WTC11 (cell line): ENCODE results near the gene MANF. TPM values are rescaled to one million over a fixed set of nuclear protein-coding genes. Genes with fewer than 3 reads are reported as not detected.

Experiments used
- ATAC-seq: fragments of 200-7000 bp; cut with Tn5 transposase; 2 replicates; pipeline ENCODE4 v1.10.0; 2021; ENCODE audit warnings: mild to moderate bottlenecking, moderate library complexity
- CTCF ChIA-PET: fragments of 300-600 bp; sonication (Branson Sonifier 250); formaldehyde crosslinking; loops from one replicate; lab custom pipeline; 2021; ENCODE audit warnings: antibody characterized with exemption; lab: Charles Lee
- POLR2A ChIA-PET: fragments of 350-600 bp; sonication (Branson Sonifier 250); formaldehyde crosslinking; loops from one replicate; lab custom pipeline; 2021; ENCODE audit warnings: antibody characterized with exemption; lab: Charles Lee
- DNase-seq: peaks from one replicate; pipeline ENCODE4 v3.0.0; 2021; ENCODE audit warnings: low spot score
- H3K27ac Mint-ChIP-seq: 2 replicates; pipeline ENCODE4 v1.8.0; 2021; ENCODE audit warnings: mixed read lengths
- H3K27me3 Mint-ChIP-seq: 2 replicates; pipeline ENCODE4 v1.8.0; 2021; ENCODE audit warnings: low read depth, mild to moderate bottlenecking, moderate library complexity, mixed read lengths
- H3K36me3 Mint-ChIP-seq: 2 replicates; pipeline ENCODE4 v1.8.0; 2021; ENCODE audit warnings: mixed read lengths
- H3K4me1 Mint-ChIP-seq: 2 replicates; pipeline ENCODE4 v1.8.0; 2022; ENCODE audit warnings: mixed read lengths
- H3K4me3 Mint-ChIP-seq: 2 replicates; pipeline ENCODE4 v1.8.0; 2021; ENCODE audit warnings: mild to moderate bottlenecking, moderate library complexity, mixed read lengths
- H3K9me3 Mint-ChIP-seq: 2 replicates; pipeline ENCODE4 v1.8.0; 2021; ENCODE audit warnings: mixed read lengths
- ATF1 ChIP-seq: sonication (generic); formaldehyde crosslinking; IDR thresholded peaks from 2 replicates; pipeline ENCODE4 v1.8.1; 2023; ENCODE audit warnings: mild to moderate bottlenecking, moderate library complexity, missing genetic modification reagents
- ATF6 ChIP-seq: sonication (generic); formaldehyde crosslinking; IDR thresholded peaks from 2 replicates; pipeline ENCODE4 v1.8.1; 2023; ENCODE audit warnings: mild to moderate bottlenecking, missing genetic modification reagents
- ESRRA ChIP-seq: sonication (generic); formaldehyde crosslinking; IDR thresholded peaks from 2 replicates; pipeline ENCODE4 v1.8.1; 2022; ENCODE audit warnings: mild to moderate bottlenecking, missing genetic modification reagents, borderline replicate concordance
- FOXK1 ChIP-seq: sonication (generic); formaldehyde crosslinking; IDR thresholded peaks from 2 replicates; pipeline ENCODE4 v1.8.0; 2022; ENCODE audit warnings: mild to moderate bottlenecking, moderate library complexity, missing genetic modification reagents
- GRHL2 ChIP-seq: fragments of 250-450 bp; sonication (Bioruptor Pico); IDR thresholded peaks from 2 replicates; pipeline ENCODE4 v1.8.0; 2022; ENCODE audit warnings: mild to moderate bottlenecking, moderate library complexity; ENCODE audit not compliant: insufficient replicate concordance, severe bottlenecking
- HMGA2 ChIP-seq: fragments of 250-450 bp; sonication (Bioruptor Pico); IDR thresholded peaks from 2 replicates; pipeline ENCODE4 v1.4.0; 2021; ENCODE audit warnings: mild to moderate bottlenecking, moderate library complexity
- KAT7 ChIP-seq: sonication (generic); formaldehyde crosslinking; IDR thresholded peaks from 2 replicates; pipeline ENCODE4 v1.8.1; 2023; ENCODE audit warnings: missing genetic modification reagents, mild to moderate bottlenecking, borderline replicate concordance
- MLX ChIP-seq: sonication (generic); formaldehyde crosslinking; IDR thresholded peaks from 2 replicates; pipeline ENCODE4 v1.8.1; 2023; ENCODE audit warnings: mild to moderate bottlenecking, missing genetic modification reagents, moderate library complexity
- MYBL2 ChIP-seq: sonication (generic); formaldehyde crosslinking; IDR thresholded peaks from 2 replicates; pipeline ENCODE4 v1.8.1; 2023; ENCODE audit warnings: mild to moderate bottlenecking, moderate library complexity, missing genetic modification reagents
- NFE2L1 ChIP-seq: sonication (generic); formaldehyde crosslinking; IDR thresholded peaks from 2 replicates; pipeline ENCODE4 v1.8.1; 2023; ENCODE audit warnings: missing genetic modification reagents
- PREB ChIP-seq: sonication (generic); formaldehyde crosslinking; IDR thresholded peaks from 2 replicates; pipeline ENCODE4 v1.8.1; 2022; ENCODE audit warnings: mild to moderate bottlenecking, missing genetic modification reagents, moderate library complexity, borderline replicate concordance
- RELA ChIP-seq: sonication (generic); formaldehyde crosslinking; IDR thresholded peaks from 2 replicates; pipeline ENCODE4 v1.8.1; 2022; ENCODE audit warnings: missing genetic modification reagents, mild to moderate bottlenecking, borderline replicate concordance
- SOX15 ChIP-seq: fragments of 250-450 bp; sonication (Bioruptor Pico); IDR thresholded peaks from 2 replicates; pipeline ENCODE4 v1.9.0; 2021; ENCODE audit warnings: mild to moderate bottlenecking
- USF1 ChIP-seq: sonication (generic); formaldehyde crosslinking; IDR thresholded peaks from 2 replicates; pipeline ENCODE4 v1.8.0; 2022; ENCODE audit warnings: mild to moderate bottlenecking, missing genetic modification reagents
- USF2 ChIP-seq: sonication (generic); formaldehyde crosslinking; IDR thresholded peaks from 2 replicates; pipeline ENCODE4 v1.8.1; 2023; ENCODE audit warnings: mild to moderate bottlenecking, missing genetic modification reagents, moderate library complexity
- ZMAT4 ChIP-seq: fragments of 250-450 bp; sonication (Bioruptor Pico); IDR thresholded peaks from 2 replicates; pipeline ENCODE4 v1.9.0; 2021; ENCODE audit warnings: mild to moderate bottlenecking
- ZNF416 ChIP-seq: fragments of 250-450 bp; sonication (Bioruptor Pico); IDR thresholded peaks from 2 replicates; pipeline ENCODE4 v1.9.0; 2021; ENCODE audit warnings: mild to moderate bottlenecking, inconsistent platforms
- ZNF423 ChIP-seq: fragments of 250-450 bp; sonication (Bioruptor Pico); IDR thresholded peaks from 2 replicates; pipeline ENCODE4 v2.1.2; 2022; ENCODE audit warnings: mild to moderate bottlenecking, moderate library complexity
- total RNA-seq: library from RNA; stranded (reverse); gene quantifications from 3 replicates; pipeline ENCODE4 v1.2.3, GENCODE V29; 2021

The MANF gene
- total RNA-seq, 1 experiment from 2014 or later, result 121 TPM

GRCh38 chr3:51355891-51356578, 29.1 kb upstream of the MANF start (continued):
- TF ChIP-seq USF1 (CRISPR knock-in tag), result no peak
- TF ChIP-seq, all 79 proteins: peak for 0

GRCh38 chr3:51357856-51358255, 27.2 kb upstream of the MANF start:
- ATAC-seq, result no peak
- Mint-ChIP-seq H3K9me3 (no peaks in the 10 kb centered on the region), H3K36me3 (no peaks in the 10 kb centered on the region)
- TF ChIP-seq MLX (CRISPR knock-in tag), result no peak
- no peak for TF ChIP-seq USF1 (CRISPR knock-in tag)
- TF ChIP-seq NFE2L1 (CRISPR knock-in tag), result no peak
- no peak for TF ChIP-seq RELA (CRISPR knock-in tag)
- no peak for TF ChIP-seq KAT7 (CRISPR knock-in tag)
- no peak for TF ChIP-seq ESRRA
- TF ChIP-seq ATF6, result no peak
- no peak for TF ChIP-seq USF2
- TF ChIP-seq ATF1, result no peak
- no peak for TF ChIP-seq ZNF423 (CRISPR knock-in tag)
- TF ChIP-seq MYBL2, result no peak
- TF ChIP-seq FOXK1 (CRISPR knock-in tag), result no peak
- TF ChIP-seq GRHL2 (CRISPR knock-in tag), result no peak
- no peak for TF ChIP-seq SOX15 (CRISPR knock-in tag)
- no peak for TF ChIP-seq PREB (CRISPR knock-in tag)
- TF ChIP-seq ZMAT4 (CRISPR knock-in tag), result no peak
- no peak for TF ChIP-seq ZNF416
- TF ChIP-seq HMGA2 (CRISPR knock-in tag), result no peak
- TF ChIP-seq, all 79 proteins: peak for 0
- H3K27ac Mint-ChIP-seq, result no peak overlapping the region
- no peak overlapping the region for H3K4me3 Mint-ChIP-seq
- ChIA-PET POLR2A (no interaction called here), CTCF (no interaction called here)
- H3K27me3 Mint-ChIP-seq, result no peaks in the 10 kb centered on the region; the same call in 1 of the 2 replicates
- DNase-seq, result no peak
- H3K4me1 Mint-ChIP-seq, result 0 out of 2 replicates have a peak, but pooled peaks cover 3% of the 10 kb centered on the region
